Stimulated activated CD8-positive, alpha-beta memory T cell treated with anti-CD3 and anti-CD28 coated beads, Interleukin-15, amount 100 ng/mL, for 48 hours (primary cell): ENCODE measurements around the gene FKBP2.
A peak's percentile ranks its signal among the peaks of the same experiment; 100 is the strongest.

Source experiments
- DNase-seq, 2 donors: peaks; one replicate each; pipeline ENCODE4 v3.0.0-alpha.2; 2020; ENCODE audit warnings: low read depth in 2 of 2

FKBP2 gene

DNA sequence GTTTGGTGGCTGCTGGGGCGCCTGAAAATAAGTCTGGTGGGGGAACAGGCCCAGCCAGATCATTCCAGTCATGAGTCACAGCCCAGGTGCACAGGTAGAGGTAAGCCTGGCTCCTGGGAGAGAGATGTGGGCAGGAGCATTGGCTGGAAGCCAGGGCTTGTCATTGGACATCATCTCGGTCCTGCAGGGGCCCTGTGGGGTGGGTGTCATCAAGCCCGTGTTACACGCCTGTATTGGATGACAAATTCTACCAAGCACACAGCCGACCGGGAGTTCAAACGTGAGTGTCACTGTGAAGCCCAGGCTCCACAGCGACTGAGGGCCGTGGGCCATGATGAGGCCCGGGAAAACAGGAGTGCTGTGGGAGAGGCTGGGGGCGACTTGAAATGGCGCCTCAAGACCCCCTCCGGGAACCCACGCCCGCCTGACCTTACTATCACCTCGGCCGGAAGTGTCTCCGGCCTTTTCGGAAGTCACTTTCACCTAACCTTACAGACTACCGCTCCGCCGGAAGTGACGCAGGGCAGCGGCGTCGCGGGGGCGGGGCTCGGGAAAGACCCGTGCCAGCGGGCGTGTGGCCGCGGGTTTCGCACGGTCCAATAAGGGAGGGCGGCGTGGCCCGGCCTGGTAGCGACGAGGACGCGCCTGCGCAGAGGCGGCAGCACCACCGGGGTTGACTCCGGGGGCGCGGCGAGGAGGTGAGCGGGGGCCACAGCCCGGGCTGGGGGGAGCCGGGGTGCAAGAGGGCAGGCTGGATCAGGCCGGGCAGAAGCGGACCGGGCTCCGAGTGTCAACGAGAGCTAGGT, at the start of gene FKBP2:
Gene FKBP2 (plus strand): TSS at position 661 of the 806 bp plus-strand sequence. CDS start 1,293 bp downstream, outside the sequence.
- DNase-seq, result peak; percentile 98 to 99

DNA sequence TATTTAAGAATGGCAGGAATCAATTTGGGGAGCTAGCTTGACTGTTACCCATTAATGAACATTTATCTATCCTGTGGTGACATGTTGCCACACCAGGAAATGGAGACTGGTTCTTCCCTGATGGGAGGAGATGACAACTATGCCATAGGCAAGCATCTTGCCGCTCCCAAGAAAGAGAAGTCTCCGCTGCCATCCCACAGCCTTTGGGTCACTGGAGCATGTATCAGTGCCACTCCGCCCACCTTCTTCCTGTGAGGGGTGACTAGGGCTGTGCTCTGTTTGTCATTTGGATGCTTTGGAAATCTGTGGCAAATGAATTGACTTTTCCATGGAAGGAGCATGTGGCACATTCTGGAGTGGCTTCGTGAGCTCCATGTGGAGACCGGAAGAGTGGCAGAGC, 48.5 kb upstream of the FKBP2 start:
- no peak for DNase-seq

DNA sequence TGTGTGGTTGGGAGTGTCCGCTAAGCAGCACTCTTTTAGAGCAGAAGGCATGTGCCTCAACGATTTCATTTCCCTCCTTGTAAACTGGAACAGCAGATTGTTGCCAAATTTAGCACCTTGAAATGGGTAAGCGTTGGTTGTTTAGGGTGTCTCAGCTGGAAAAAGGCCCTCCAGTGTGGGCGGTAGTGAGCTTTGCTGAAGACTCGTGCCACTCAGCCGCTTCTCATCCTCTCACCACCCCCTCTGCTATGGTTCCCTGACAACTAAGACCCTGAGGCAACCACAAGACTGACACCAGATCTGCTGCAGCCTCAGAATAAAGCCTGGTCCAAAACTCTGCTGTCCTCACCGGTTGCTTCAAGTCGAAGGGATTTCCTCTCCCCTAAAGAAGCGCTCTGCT, 44.3 kb upstream of the FKBP2 start:
- DNase-seq, result no peak

DNA sequence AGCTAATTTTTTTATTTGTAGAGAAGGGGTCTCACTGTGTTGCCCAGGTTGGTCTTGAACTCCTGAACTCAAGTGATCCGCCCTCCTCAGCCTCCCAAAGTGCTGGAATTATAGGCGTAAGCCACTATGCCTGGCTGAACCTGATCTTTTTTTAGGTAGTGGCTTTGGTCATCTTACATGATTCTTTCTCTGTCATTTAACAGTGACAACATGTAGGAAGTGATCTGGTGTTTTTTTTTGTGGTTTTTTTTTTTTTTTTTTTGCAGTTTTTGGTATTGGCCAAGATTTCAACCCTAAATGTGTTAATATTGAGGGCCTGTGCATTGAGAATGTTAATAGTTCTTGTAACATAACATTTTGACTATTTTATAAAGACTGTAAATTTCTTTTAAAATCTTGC, 42.4 kb upstream of the FKBP2 start:
- DNase-seq, result no peak

DNA sequence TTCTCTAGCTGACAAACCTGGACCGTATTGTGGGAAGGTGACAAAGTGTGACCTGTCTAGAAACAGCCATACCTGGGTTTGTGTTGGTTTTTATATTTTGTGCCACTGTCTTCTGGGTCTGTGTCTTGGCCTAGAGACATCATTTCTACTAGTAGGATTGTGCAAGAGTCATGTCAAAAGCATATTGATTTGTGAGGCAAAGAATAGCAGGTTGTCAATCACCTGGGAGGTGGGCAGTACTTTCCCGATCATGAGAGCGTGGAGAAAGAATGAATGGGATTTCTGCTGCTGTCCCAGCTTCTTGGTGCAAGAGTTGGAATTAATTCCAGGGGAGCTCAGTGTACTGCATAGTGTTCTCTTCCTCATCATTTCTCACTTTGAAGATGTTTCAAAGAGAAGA, 39.4 kb upstream of the FKBP2 start:
- no peak for DNase-seq

DNA sequence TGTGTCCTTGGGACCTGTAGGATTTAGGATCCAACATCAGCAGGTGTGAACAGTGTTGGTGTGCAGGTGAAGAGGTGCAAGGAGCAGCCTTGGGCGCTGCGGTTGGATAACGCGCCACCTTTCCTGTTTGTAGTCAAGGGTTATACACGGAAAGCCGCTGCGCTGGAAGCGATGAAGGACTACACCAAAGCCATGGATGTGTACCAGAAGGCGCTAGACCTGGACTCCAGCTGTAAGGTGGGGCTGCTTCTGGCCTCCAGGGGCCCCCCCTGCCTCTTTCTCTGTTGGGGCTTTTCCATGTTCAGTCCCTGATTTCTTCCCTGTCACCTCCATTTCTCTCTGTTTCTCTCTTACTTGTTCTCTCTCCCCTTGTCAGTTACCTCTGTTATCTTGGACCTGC, 37.9 kb upstream of the FKBP2 start:
- no peak for DNase-seq

DNA sequence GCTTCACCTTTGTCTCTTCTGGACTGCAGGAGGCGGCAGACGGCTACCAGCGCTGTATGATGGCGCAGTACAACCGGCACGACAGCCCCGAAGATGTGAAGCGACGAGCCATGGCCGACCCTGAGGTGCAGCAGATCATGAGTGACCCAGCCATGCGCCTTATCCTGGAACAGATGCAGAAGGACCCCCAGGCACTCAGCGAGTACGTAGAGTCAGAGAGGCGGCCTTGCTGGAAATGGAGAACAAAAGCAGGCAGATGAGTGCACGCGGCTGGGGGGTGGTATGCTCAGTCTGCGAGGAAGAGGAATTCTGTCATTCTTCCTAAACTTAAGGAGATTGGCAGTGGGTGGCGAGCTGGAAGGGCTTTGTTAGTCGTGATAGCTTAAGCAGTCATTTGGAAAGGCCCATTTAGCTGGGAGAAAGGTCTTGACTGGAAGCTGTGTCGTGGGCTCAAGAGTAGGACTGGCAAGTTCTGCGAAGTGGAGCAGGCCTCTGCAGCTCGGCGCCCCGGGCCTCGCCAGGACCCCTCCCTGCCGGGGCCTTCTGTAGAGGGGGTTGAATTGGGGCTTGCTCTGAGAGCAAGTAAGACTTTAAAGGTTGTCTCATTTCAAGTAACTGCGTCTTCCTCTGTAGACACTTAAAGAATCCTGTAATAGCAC, 37.3 kb upstream of the FKBP2 start:
- no peak for DNase-seq

DNA sequence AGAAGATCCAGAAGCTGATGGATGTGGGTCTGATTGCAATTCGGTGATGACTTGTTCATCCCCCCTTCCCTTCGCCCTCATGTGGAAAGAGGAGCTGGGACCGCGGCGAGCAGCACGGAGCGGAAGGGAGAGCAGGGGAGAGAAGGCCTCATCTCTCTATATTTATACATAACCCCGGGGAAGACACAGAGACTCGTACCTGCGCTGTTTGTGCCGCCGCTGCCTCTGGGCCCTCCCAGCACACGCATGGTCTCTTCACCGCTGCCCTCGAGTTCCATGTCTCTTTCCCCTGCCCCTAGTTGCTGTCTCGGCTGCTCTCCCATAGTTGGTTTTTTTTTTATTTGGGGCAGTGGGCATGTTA, 36.8 kb upstream of the FKBP2 start:
- DNase-seq, result no peak

DNA sequence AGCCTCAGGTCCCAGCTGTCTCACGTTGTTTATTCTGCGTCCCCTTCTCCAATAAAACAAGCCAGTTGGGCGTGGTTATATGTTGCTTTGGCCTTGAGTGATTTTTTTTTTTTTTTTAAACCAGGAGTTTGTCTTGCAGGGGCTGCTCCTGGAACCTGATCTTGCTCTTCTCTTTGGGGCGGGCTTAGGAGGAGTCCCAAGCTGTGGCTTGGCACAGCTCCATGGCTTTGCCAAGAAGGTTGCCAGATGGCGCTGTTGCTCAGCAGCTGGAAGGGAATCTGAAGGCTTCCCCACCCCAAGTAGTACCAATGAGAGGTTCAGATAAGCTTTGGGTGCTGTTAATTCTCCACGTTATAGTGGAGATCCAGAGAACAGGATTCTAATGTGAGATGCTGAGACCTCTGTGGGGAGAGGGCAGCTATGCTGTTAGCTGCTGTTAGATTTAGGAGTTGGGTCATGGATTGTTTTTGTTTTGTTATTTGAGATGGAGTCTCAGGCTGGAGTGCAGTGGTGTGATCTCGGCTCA, 36.4 kb upstream of the FKBP2 start:
- peak; percentile 59 to 63 for DNase-seq

DNA sequence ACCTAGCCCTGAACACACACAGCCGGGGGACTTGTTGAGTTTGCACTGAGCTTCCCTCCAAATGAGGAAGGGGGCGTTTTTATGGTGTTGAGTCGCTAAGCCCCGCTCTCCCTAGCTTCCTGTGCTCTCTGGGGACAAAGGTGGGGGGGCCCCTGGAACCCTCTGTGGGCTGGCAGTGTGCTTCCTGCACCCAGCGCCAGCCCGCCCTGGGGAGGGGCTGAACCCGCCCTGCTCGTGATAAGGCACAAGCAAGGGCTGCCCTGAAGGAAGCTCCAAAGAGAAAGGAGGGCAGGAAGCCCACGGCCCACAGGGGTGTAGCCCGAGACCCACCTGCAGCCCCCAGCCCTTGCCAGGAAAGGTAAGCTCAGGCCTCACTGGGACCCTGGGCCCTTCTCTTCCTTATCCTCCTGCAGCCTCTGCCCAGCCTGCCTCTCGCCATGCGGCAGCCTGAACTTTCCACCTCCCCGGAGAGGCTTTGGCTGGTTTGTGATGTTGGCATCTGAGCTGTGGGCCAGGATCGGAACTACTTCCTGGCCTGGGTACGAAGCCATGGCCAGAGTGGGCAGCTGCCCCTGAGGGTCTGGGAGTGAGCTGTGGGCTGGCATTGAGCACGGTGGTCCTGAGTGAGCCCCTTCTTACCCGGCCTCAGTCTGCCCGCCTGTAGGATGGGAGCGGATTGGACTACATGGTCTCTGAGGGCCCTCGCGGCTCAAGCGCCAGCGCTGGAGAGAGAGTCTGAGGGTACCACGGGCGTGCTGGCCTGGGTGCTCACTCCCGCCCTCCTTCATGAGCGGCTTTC, 34.2 kb upstream of the FKBP2 start, which contains the start of gene FERMT3:
Gene FERMT3 (plus strand): TSS at position 265 of the 799 bp plus-strand sequence. CDS start 644 bp downstream, outside the sequence.
- peak; percentile 73 to 76 for DNase-seq

DNA sequence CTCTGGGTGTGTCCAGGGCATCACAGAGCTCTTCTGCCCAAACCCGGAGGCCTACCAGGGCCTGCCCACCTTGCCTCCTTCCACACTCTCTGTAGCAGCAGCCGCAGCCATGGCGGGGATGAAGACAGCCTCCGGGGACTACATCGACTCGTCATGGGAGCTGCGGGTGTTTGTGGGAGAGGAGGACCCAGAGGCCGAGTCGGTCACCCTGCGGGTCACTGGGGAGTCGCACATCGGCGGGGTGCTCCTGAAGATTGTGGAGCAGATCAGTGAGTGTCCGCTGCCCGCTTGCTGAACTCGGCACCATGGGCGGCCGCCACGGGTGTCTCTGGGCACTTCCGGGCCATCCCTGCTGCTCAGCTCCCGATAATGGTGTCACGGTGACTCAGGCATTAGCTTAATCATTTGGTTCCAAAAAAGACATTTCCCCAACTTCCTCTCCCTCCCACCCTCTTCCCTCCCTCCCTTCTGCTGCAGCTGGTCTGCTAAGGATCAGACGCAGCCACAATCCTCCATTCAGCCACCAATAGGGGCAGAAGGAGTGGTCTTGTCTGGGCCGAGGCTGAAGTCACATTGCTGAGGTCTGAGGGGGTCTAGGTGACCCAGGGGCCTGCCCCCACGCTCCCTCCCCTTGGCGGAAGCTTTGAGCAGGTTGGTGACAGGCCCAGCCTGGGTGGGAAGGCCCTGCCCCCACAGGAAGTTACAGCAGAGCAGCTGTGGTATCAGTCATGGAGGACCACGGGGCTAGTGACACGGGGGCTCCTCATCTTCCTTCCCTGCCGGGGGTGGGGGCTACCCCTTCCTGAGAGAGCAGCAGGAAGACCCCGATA, 33.4 kb upstream of the FKBP2 start:
- DNase-seq, result peak; percentile 83 to 86

DNA sequence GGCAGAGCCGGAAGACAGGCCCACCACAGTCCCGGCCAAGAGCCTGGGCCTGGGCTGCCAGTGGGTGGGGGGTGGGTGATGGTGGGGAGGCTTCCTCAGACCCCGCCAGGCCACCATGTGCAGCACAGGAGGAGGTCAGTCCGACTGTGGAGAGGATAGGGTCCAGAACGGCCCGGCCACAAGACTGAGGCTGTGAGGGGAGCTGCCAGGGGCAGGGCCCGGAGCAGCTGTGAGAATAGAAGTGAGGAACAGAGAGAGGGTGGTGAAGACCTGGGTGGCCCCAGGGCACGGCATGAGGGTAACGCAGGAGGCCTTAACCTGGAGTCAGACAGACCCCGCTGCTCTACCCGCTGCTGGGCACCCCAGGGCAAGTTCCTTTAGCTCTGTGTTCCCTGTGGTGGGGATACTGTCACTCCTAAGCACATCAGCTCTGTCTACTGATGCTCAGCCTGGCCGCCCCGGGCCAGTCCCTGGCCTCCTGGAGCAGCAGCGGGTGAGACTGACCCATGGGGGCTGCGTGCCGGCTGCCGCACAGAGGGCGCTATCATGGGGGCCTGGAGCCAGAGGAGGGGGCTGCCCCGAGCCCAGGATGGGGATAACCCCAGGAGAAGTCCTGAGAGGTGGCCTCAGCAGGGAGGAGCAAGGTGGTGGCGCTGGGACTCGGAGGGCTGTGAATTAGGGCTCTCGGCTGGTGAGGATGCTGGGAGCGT, 32.7 kb upstream of the FKBP2 start:
- no peak for DNase-seq

DNA sequence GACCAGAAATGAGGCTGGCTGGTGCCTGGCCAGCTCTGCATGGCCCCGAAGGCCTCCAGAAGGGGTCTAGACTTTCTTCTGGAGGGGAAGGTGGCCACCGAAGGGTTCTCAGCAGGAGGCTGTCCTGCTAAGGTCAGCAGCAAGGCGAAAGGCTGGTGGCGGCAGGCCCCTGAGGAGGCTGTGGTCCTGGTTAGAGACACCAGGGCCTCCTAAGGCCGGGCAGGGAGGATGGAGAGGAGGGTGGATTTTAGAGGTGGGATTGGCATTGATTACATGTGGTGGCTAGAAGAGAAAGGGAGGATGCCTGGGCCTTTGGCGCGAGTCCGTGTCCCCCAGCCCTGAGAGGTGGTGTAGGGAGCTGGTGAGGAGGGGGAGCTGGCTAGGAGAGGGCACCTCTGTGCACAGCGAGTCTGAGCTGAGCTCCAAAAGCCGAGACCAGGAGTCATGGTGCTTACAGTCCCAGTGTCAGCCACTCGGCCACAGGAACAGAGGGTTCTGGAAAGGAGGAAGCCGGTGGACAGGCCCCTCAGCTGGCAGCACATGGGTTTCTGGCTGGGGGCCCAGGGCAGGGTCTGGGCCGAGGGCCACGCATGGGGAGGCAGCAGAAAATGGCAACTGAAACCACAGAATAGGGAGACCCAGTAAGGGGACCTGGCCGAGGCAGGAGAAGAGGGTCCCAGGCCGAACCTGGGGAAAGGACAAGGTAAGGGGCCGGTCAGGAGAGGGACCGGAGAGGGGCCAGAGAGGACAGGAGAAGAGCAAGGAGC, 31.9 kb upstream of the FKBP2 start:
- DNase-seq, result no peak

DNA sequence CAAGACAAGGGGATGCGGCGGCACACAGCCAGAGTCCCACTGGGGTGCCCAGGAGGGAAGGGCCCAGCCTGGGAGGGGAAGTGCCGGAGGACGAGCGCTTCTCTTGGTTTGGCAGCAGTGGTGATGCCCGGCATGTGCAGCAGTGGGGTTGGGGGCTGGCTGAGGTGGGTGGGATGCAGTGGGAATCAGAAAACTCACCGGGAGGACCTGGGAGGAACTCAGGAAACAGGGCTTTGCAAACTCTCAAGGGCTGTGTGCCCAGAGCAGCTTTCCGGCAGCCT, 31.4 kb upstream of the FKBP2 start:
- DNase-seq, result no peak

DNA sequence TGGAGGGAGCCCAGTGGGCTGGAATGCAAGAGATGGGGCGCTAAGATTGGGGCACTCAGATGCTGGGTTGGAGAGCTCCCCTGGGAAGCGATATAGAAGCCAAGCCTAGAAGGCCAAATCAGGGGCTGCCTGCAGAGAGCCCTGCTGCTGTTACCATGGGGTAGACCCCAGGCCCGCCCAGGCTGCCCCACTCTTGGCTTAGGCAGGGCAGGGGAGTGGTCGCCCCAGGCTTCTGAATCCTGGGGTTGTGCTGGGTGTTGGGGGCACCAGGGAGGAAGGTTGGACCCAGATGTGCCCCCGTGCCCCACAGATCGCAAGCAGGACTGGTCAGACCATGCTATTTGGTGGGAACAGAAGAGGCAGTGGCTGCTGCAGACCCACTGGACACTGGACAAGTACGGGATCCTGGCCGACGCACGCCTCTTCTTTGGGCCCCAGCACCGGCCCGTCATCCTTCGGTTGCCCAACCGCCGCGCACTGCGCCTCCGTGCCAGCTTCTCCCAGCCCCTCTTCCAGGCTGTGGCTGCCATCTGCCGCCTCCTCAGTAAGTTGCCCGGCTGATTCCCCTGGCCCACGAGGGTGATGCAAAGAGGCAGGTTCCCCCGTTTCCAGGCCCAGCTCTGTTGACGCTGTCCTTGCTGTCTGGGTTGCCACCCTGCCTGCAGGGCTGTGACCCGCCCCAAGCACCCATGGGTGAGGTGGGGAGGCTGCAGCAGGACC, 30.4 kb upstream of the FKBP2 start:
- no peak for DNase-seq

DNA sequence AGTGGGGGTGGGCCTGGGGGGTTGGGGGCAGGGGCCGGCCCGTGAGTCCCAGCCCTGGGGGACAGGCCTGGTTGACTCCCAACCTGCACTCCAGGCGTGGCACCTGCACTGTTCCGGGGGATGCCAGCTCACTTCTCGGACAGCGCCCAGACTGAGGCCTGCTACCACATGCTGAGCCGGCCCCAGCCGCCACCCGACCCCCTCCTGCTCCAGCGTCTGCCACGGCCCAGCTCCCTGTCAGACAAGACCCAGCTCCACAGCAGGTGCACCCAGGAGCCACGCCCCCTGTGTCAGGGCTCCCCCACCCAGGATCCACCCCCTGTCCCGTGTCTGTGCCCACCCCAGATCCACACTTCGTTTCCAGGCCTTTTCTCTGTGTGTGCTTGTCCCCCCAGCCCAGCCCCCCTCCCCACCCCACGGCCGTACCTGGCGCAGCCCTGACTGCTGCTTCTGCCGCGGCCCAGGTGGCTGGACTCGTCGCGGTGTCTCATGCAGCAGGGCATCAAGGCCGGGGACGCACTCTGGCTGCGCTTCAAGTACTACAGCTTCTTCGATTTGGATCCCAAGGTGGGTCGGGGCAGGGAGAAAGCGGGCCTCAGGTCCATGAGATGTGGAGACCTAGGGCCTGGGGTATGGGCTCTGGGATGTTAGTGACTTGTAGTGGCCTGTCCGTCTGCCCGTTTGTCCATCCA, 29.6 kb upstream of the FKBP2 start:
- DNase-seq, result no peak

DNA sequence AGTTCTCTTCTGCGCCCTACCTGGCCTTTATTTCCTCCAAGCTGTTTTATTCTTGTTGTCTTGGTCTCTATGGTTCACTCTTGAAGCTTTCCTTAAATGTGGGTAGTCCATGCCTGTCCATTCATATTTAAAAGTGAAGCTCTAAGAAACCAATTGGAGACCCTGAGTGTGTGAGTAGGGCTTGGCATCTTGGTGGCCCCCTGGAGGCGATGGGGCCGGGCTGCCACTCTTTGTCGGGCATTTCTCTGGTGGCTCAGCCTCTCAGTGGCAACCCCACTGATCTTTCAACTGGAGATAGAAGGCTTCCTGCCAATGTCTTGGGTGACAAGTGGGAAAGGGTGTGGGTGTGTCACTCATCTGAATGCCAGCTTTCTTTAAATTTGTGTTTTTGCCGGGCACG, 24.0 kb upstream of the FKBP2 start:
- no peak for DNase-seq

DNA sequence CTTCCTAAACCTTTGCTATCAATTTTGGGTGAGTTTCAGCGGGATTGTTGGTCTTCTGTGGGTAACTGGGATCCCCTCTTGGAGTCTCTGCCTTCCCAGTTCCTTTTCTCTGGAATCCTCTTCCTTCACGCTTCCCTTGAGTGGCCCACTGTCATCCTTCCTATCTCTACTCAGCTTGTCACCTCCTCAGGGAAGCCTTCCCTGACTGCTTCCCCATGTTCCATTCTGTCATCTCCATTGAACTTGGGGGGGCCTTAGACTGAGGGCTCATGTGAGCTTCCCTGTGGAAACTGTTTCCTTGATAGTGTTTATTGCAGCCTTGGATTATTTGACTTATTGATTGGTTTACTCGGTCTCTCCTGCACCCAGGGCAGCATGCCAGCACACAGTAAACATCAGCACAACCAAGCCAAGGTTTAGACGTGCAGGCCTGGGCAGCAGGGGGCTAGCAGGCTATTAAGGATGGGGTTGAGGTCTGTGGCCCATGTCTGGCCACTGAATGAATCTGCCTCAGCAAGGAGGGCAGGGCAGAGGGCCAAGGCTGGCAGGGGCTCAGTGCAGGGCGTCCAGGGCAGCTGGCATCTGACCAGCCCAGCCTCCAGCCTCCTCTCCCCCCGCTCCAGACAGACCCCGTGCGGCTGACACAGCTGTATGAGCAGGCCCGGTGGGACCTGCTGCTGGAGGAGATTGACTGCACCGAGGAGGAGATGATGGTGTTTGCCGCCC, 22.1 kb upstream of the FKBP2 start:
- no peak for DNase-seq
